ENCODE measurements around the gene ZNF358.
"Not testable (repeated sequence)": the region's sequence is repeated elsewhere in the genome, so short reads cannot be mapped to it uniquely, and the experiment has no call there.

ZNF358 gene

GRCh38 chr19:7522072-7522922 is 6.4 kb downstream of the ZNF358 start, which contains the start of gene MCOLN1:
Gene MCOLN1 (plus strand): TSS chr19:7522624. CDS start chr19:7522751, 127 bp downstream.
- peak; percentile 99 for DNase-seq

- no peak for DNase-seq
These were observed 7.2 kb downstream of the ZNF358 start for GRCh38 chr19:7522923-7523667.

- DNase-seq, result no peak
These were observed 8.6 kb downstream of the ZNF358 start for GRCh38 chr19:7524523-7524922.

GRCh38 chr19:7524992-7525739 is 9.3 kb downstream of the ZNF358 start:
- DNase-seq, result no peak

GRCh38 chr19:7526059-7526929 is 10.4 kb downstream of the ZNF358 start:
- no peak for DNase-seq

GRCh38 chr19:7527516-7528191 is 11.8 kb downstream of the ZNF358 start:
- no peak for DNase-seq

- no peak for DNase-seq
These were observed 12.3 kb downstream of the ZNF358 start for GRCh38 chr19:7528192-7528519.

- no peak for DNase-seq
These were observed 12.8 kb downstream of the ZNF358 start for GRCh38 chr19:7528522-7529245.

GRCh38 chr19:7529246-7529600 is 13.3 kb downstream of the ZNF358 start:
- no peak for DNase-seq

GRCh38 chr19:7529610-7530490 is 13.9 kb downstream of the ZNF358 start:
- no peak for DNase-seq

GRCh38 chr19:7533281-7533885 is 17.5 kb downstream of the ZNF358 start:
- DNase-seq, result no peak

GRCh38 chr19:7533925-7534480 is 18.1 kb downstream of the ZNF358 start:
- peak; percentile 76 for DNase-seq

- peak; percentile 17 for DNase-seq
These were observed 18.7 kb downstream of the ZNF358 start for GRCh38 chr19:7534531-7535046.

- peak; percentile 89 for DNase-seq
These were observed 19.4 kb downstream of the ZNF358 start, which contains the start of gene PNPLA6 for GRCh38 chr19:7535047-7535997. Gene PNPLA6 (plus strand): TSS chr19:7535717. CDS start chr19:7535789, 72 bp downstream.

- no peak for DNase-seq
These were observed 20.2 kb downstream of the ZNF358 start for GRCh38 chr19:7535998-7536695.

- not testable (repeated sequence) for DNase-seq
These were observed 23.1 kb downstream of the ZNF358 start for GRCh38 chr19:7538990-7539389.

- no peak for DNase-seq
These were observed 24.0 kb downstream of the ZNF358 start for GRCh38 chr19:7539827-7540425.
